IMR-90 (cell line): ENCODE results near the gene ENAH. TPM values are rescaled to one million over a fixed set of nuclear protein-coding genes. Genes with fewer than 3 reads are reported as not detected.
A peak's percentile ranks its signal among the peaks of the same experiment; 100 is the strongest.

ENCODE experiments used
- ATAC-seq: fragments of 200-7000 bp; cut with Tn5 transposase; 2 replicates; pipeline ENCODE4 v1.9.1; 2020; ENCODE audit warnings: low read depth, mild to moderate bottlenecking, moderate library complexity
- BruUV-seq: library from RNA; stranded (reverse); fragments of 400-500 nt; replicated peaks from 2 replicates; lab custom pipeline; 2021; lab: Mats Ljungman, UMichigan
- CTCF ChIA-PET: fragments of 300-600 bp; formaldehyde crosslinking; extraction: SDS; loops from one replicate; lab custom pipeline; 2021; ENCODE audit warnings: antibody characterized with exemption; lab: Yijun Ruan, JAX
- POLR2A ChIA-PET: fragments of 300-600 bp; sonication (Branson Sonifier 250); formaldehyde crosslinking; loops from one replicate; lab custom pipeline; 2022; ENCODE audit warnings: antibody characterized with exemption; ENCODE audit not compliant: unreplicated experiment; lab: Charles Lee
- DNase-seq: peaks from one replicate; pipeline ENCODE4 v3.0.0; 2013
- H2AFZ ChIP-seq: replicated peaks from 2 replicates; pipeline ENCODE3; 2013; ENCODE audit warnings: low read length, mild to moderate bottlenecking; ENCODE audit not compliant: poor library complexity
- H2AK5ac ChIP-seq: 2 replicates; pipeline ENCODE4 v1.6.1; 2013; ENCODE audit warnings: low read depth, low read length, inconsistent platforms
- H2AK9ac ChIP-seq: replicated peaks from 2 replicates; pipeline ENCODE3; 2013; ENCODE audit warnings: mild to moderate bottlenecking, low read depth, low read length, moderate library complexity; ENCODE audit not compliant: poor library complexity
- H2BK120ac ChIP-seq: 2 replicates; pipeline ENCODE4 v1.6.1; 2013; ENCODE audit warnings: low read depth, low read length, inconsistent platforms
- H2BK15ac ChIP-seq: 3 replicates; pipeline ENCODE4 v1.6.1; 2013; ENCODE audit warnings: low read depth, low read length, inconsistent platforms
- H2BK20ac ChIP-seq: 2 replicates; pipeline ENCODE4 v1.6.1; 2013; ENCODE audit warnings: low read depth, mild to moderate bottlenecking, inconsistent platforms, low read length, moderate library complexity
- H2BK5ac ChIP-seq: 2 replicates; pipeline ENCODE4 v1.6.1; 2013; ENCODE audit warnings: mild to moderate bottlenecking, low read depth, low read length, inconsistent platforms; ENCODE audit not compliant: poor library complexity, severe bottlenecking
- H3K14ac ChIP-seq: replicated peaks from 2 replicates; pipeline ENCODE4 v1.6.1; 2013; ENCODE audit warnings: low read depth, low read length, inconsistent platforms
- H3K18ac ChIP-seq: 2 replicates; pipeline ENCODE4 v1.6.1; 2013; ENCODE audit warnings: low read depth, low read length, control low read depth
- H3K23ac ChIP-seq: 2 replicates; pipeline ENCODE4 v1.6.1; 2013; ENCODE audit warnings: low read depth, low read length, inconsistent platforms
- H3K27ac ChIP-seq: 2 replicates; pipeline ENCODE4 v1.5.1; 2013; ENCODE audit warnings: mild to moderate bottlenecking, control low read depth, low read length; ENCODE audit not compliant: insufficient read depth
- H3K27me3 ChIP-seq: 2 replicates; pipeline ENCODE4 v1.6.1; 2013; ENCODE audit warnings: low read length; ENCODE audit not compliant: control insufficient read depth, insufficient read depth
- H3K36me3 ChIP-seq: 2 replicates; pipeline ENCODE4 v1.6.1; 2013; ENCODE audit warnings: low read length, mixed read lengths; ENCODE audit not compliant: control insufficient read depth, insufficient read depth
- H3K4ac ChIP-seq: 2 replicates; pipeline ENCODE4 v1.6.1; 2013; ENCODE audit warnings: low read depth, low read length, inconsistent platforms
- H3K4me1 ChIP-seq: 2 replicates; pipeline ENCODE4 v1.6.1; 2013; ENCODE audit warnings: low read length, mixed read lengths; ENCODE audit not compliant: control insufficient read depth, insufficient read depth
- H3K4me2 ChIP-seq: 2 replicates; pipeline ENCODE4 v1.6.1; 2013; ENCODE audit warnings: low read depth, mild to moderate bottlenecking, control low read depth, low read length, moderate library complexity
- H3K4me3 ChIP-seq: 2 replicates; pipeline ENCODE4 v1.5.1; 2013; ENCODE audit warnings: low read depth, mild to moderate bottlenecking, control low read depth, low read length, moderate library complexity; ENCODE audit not compliant: insufficient read depth
- H3K56ac ChIP-seq: 2 replicates; pipeline ENCODE4 v1.6.1; 2013; ENCODE audit warnings: low read length, inconsistent platforms; ENCODE audit not compliant: insufficient read depth; ENCODE audit errors: extremely low read depth
- H3K79me1 ChIP-seq, 2 experiments: 2 replicates each; pipeline ENCODE4 v1.6.1; 2013; ENCODE audit warnings: low read length in 2 of 2, inconsistent platforms in 1 of 2, low read depth in 1 of 2
- H3K9ac ChIP-seq: 2 replicates; pipeline ENCODE4 v1.6.1; 2013; ENCODE audit warnings: low read depth, low read length, control low read depth
- H3K9me1 ChIP-seq: 2 replicates; pipeline ENCODE4 v1.6.1; 2013; ENCODE audit warnings: low read length, inconsistent platforms; ENCODE audit not compliant: insufficient read depth
- H3K9me3 ChIP-seq: 2 replicates; pipeline ENCODE4 v1.6.1; 2013; ENCODE audit warnings: low read length; ENCODE audit not compliant: control insufficient read depth, insufficient read depth
- H4K20me1 ChIP-seq: 2 replicates; pipeline ENCODE4 v1.6.1; 2013; ENCODE audit warnings: low read length, inconsistent platforms; ENCODE audit not compliant: insufficient read depth
- H4K5ac ChIP-seq: 2 replicates; pipeline ENCODE4 v1.6.1; 2013; ENCODE audit warnings: mild to moderate bottlenecking, low read depth, low read length, control low read depth
- H4K8ac ChIP-seq, 2 experiments: 2 replicates each; pipeline ENCODE4 v1.6.1; 2013; ENCODE audit warnings: low read depth in 2 of 2, low read length in 2 of 2, control low read depth in 1 of 2, inconsistent platforms in 1 of 2
- H4K91ac ChIP-seq: 2 replicates; pipeline ENCODE4 v1.6.1; 2013; ENCODE audit warnings: low read depth, low read length, inconsistent platforms; ENCODE audit not compliant: insufficient read depth
- BHLHE40 ChIP-seq: fragments of 150-350 bp; IDR thresholded peaks from 2 replicates; pipeline ENCODE4 v1.6.1; 2016; ENCODE audit warnings: mild to moderate bottlenecking, low read depth, low read length
- CHD1 ChIP-seq: IDR thresholded peaks from 2 replicates; pipeline ENCODE4 v1.6.1; 2012; ENCODE audit warnings: low read depth, low read length, improper control_type of control experiment
- FOS ChIP-seq: fragments of 150-350 bp; IDR thresholded peaks from 2 replicates; pipeline ENCODE4 v1.6.1; 2016; ENCODE audit warnings: low read depth, low read length
- MAFK ChIP-seq: IDR thresholded peaks from 2 replicates; pipeline ENCODE4 v1.6.1; 2012; ENCODE audit warnings: low read depth, low read length, improper control_type of control experiment
- MAZ ChIP-seq: IDR thresholded peaks from 2 replicates; pipeline ENCODE4 v1.6.1; 2012; ENCODE audit warnings: low read depth, mild to moderate bottlenecking, low read length, improper control_type of control experiment, moderate library complexity, borderline replicate concordance
- MXI1 ChIP-seq: IDR thresholded peaks from 2 replicates; pipeline ENCODE4 v1.6.1; 2012; ENCODE audit warnings: low read depth, mild to moderate bottlenecking, low read length, moderate library complexity, borderline replicate concordance
- NFE2L2 ChIP-seq: fragments of 150-350 bp; IDR thresholded peaks from 2 replicates; pipeline ENCODE4 v1.6.1; 2016; ENCODE audit warnings: low read depth, mild to moderate bottlenecking, low read length
- RAD21 ChIP-seq: IDR thresholded peaks from 2 replicates; pipeline ENCODE4 v1.6.1; 2012; ENCODE audit warnings: low read length, improper control_type of control experiment
- RCOR1 ChIP-seq: IDR thresholded peaks from 2 replicates; pipeline ENCODE4 v1.6.1; 2012; ENCODE audit warnings: mild to moderate bottlenecking, low read length, improper control_type of control experiment; ENCODE audit not compliant: insufficient replicate concordance
- RFX5 ChIP-seq: IDR thresholded peaks from 2 replicates; pipeline ENCODE4 v1.8.0; 2012; ENCODE audit warnings: low read depth, mild to moderate bottlenecking, low read length, moderate library complexity
- SMC3 ChIP-seq: fragments of 150-350 bp; IDR thresholded peaks from 2 replicates; pipeline ENCODE4 v1.6.1; 2016; ENCODE audit warnings: low read depth, mild to moderate bottlenecking, antibody characterized with exemption, low read length, moderate library complexity
- WGBS, 2 experiments: methylation state at CpG; one replicate each; pipeline versions ENCODE4 v1.1.5 to v1.1.7; 2013; ENCODE audit warnings: missing lambda C conversion rate in 2 of 2; ENCODE audit not compliant: insufficient read length in 1 of 2; ENCODE audit errors: extremely low coverage in 2 of 2; 5-methylcytosine and 5-hydroxymethylcytosine counted together
- dilution Hi-C: fragments of 300-500 bp; cut with HindIII; formaldehyde crosslinking; loops from one replicate; pipeline ENCODE4 v1.14.3; 2018; ENCODE audit warnings: low sequenced_read_pairs; ENCODE audit not compliant: unreplicated experiment
- in situ Hi-C: fragments of 300-500 bp; cut with MboI; formaldehyde crosslinking; loops from 3 replicates; pipeline ENCODE4 v1.14.3; 2019; ENCODE audit warnings: low sequenced_read_pairs, inconsistent platforms, mixed read lengths
- intact Hi-C: fragments of 100-400 bp; cut with micrococcal nuclease; formaldehyde crosslinking; loops from 2 replicates; pipeline ENCODE4 v1.10.0; 2022
- polyA plus RNA-seq, 3 experiments: library from polyadenylated mRNA; depleted of rRNA; stranded (reverse); fragments of >200 nt; gene quantifications; 2 replicates each; pipeline ENCODE4 v1.2.3, GENCODE V29; 2012; ENCODE audit warnings: low replicate concordance in 1 of 3
- total RNA-seq: library from RNA; depleted of rRNA; stranded (reverse); fragments of >200 nt; gene quantifications from 2 replicates; pipeline ENCODE4 v1.2.3, GENCODE V29; 2012
- TF ChIP-seq, protein P1 (sequence below): fragments of 150-350 bp; IDR thresholded peaks from 2 replicates; pipeline ENCODE4 v1.6.1; 2016; ENCODE audit warnings: low read depth, mild to moderate bottlenecking, low read length, moderate library complexity, borderline replicate concordance
- TF ChIP-seq, protein P2 (sequence below): conservative IDR thresholded peaks from 2 replicates; pipeline ENCODE4 v1.5.1; 2012; ENCODE audit warnings: mild to moderate bottlenecking, low read depth, low read length, improper control_type of control experiment
- TF ChIP-seq, protein P3 (sequence below): fragments of 150-350 bp; IDR thresholded peaks from 2 replicates; pipeline ENCODE4 v1.6.1; 2017; ENCODE audit warnings: mild to moderate bottlenecking, antibody characterized with exemption, low read length, low read depth

The ENAH gene
- total and polyA plus RNA-seq, 2 of the 4 experiments (the other 2 are of a cell fraction): 61.3 to 86.9 TPM

DNA sequence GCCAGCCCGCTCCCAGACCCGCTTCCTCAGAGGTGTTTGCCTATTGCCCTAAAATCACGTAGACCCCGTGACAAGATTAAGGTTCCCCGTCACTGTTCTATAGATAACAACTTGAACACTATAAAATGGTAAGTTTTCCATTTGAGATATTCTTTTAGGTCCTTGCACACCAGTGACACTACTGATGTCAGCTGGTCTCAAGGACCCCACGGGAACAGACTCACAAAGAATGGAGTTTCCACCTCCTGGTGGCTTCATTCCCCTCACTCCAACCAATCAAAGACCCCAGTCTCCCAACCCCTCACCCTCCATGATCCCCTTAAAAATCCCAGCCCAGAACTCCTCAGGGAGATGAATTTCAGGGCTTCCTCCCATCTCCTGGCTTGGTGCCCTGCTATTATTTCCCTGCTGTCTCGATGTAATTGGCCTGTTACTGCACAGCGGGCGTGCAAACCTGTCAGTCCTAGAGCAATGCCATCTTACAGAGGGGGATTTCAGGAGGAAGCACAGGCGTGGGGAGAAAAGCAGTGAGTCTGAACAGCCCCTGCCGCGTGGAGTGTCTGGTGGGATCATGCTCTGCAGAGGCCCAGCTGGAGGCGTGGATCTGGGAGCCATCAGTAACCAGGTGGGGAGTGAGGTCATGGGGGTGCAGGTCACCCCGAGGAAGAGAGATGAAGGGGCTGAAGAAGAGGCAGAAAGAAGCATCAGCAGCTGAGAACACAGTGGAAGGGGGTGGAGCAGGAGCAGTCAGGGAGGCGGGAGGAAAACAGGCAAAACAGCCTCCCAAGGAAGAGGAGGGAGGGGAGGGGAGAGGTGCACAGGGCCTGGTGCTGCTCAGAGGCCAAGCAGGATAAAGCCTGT, 190.0 kb downstream of the ENAH start:
- no TSS peak for BruUV-seq
- Histone ChIP-seq H3K9me1 (peaks cover 12% of the 10 kb centered on the region), H2BK5ac (no peak overlapping the region), H2BK120ac (no peak overlapping the region), H4K5ac (no peak overlapping the region), H3K9ac (no peak overlapping the region), H4K8ac (no peak overlapping the region), H3K14ac (no peak overlapping the region), H3K4me1 (peaks cover 14% of the 10 kb centered on the region), H4K20me1 (no peaks in the 10 kb centered on the region; the same call in 1 of the 2 replicates), H3K23ac (no peak overlapping the region), H2AK5ac (no peak overlapping the region), H2AK9ac (peak overlapping the region; percentile 37), H3K27me3 (0 out of 2 replicates have a peak, but pooled peaks cover 1% of the 10 kb centered on the region), H3K4me2 (no peak overlapping the region), H2AFZ (peak overlapping the region; percentile 54), H4K91ac (no peak overlapping the region), H3K18ac (no peak overlapping the region), H3K4ac (no peak overlapping the region), H3K56ac (no peak overlapping the region), H3K9me3 (no peaks in the 10 kb centered on the region), H2BK15ac (no peak overlapping the region), H2BK20ac (no peak overlapping the region), H3K79me1 (no peaks in the 10 kb centered on the region), H3K27ac (no peak overlapping the region), H3K4me3 (no peak overlapping the region), H3K36me3 (no peaks in the 10 kb centered on the region)
- 50% methylated on average over 7 of the region's 15 CpGs; no CpG with 5 or more reads in 1 of the 2 experiments for WGBS, 2 experiments
- dilution Hi-C loops (loop anchor here (25.0 kb wide), 1 partner anchor 524 kb away; the partner anchor contains the start of gene SDE2), in situ Hi-C loops (no loop called here), intact Hi-C loops (no loop called here)
- ChIA-PET POLR2A (no interaction called here), CTCF (no interaction called here)
- ATAC-seq (no peak), DNase-seq (no peak)
- TF ChIP-seq RAD21 (no peak), NFE2L2 (no peak), MXI1 (no peak), FOS (no peak), RFX5 (no peak), MAZ (no peak), BHLHE40 (no peak), MAFK (no peak), CHD1 (no peak), RCOR1 (no peak), SMC3 (no peak)
- TF ChIP-seq, protein P1, sequence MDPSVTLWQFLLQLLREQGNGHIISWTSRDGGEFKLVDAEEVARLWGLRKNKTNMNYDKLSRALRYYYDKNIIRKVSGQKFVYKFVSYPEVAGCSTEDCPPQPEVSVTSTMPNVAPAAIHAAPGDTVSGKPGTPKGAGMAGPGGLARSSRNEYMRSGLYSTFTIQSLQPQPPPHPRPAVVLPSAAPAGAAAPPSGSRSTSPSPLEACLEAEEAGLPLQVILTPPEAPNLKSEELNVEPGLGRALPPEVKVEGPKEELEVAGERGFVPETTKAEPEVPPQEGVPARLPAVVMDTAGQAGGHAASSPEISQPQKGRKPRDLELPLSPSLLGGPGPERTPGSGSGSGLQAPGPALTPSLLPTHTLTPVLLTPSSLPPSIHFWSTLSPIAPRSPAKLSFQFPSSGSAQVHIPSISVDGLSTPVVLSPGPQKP: no peak
- TF ChIP-seq, protein P2, sequence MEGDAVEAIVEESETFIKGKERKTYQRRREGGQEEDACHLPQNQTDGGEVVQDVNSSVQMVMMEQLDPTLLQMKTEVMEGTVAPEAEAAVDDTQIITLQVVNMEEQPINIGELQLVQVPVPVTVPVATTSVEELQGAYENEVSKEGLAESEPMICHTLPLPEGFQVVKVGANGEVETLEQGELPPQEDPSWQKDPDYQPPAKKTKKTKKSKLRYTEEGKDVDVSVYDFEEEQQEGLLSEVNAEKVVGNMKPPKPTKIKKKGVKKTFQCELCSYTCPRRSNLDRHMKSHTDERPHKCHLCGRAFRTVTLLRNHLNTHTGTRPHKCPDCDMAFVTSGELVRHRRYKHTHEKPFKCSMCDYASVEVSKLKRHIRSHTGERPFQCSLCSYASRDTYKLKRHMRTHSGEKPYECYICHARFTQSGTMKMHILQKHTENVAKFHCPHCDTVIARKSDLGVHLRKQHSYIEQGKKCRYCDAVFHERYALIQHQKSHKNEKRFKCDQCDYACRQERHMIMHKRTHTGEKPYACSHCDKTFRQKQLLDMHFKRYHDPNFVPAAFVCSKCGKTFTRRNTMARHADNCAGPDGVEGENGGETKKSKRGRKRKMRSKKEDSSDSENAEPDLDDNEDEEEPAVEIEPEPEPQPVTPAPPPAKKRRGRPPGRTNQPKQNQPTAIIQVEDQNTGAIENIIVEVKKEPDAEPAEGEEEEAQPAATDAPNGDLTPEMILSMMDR: no peak
- TF ChIP-seq, protein P3, sequence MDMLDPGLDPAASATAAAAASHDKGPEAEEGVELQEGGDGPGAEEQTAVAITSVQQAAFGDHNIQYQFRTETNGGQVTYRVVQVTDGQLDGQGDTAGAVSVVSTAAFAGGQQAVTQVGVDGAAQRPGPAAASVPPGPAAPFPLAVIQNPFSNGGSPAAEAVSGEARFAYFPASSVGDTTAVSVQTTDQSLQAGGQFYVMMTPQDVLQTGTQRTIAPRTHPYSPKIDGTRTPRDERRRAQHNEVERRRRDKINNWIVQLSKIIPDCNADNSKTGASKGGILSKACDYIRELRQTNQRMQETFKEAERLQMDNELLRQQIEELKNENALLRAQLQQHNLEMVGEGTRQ: no peak
